Measurements from ENCODE around the gene FAM120AOS. TPM values are rescaled to one million over a fixed set of nuclear protein-coding genes. Genes with fewer than 3 reads are reported as not detected.

FAM120AOS gene
- total RNA-seq, 2 experiments from 2014 or later, result 46.1 to 46.5 TPM

GRCh38 chr9:93398471-93398870, 54.9 kb downstream of the FAM120AOS start:
- H3K4me3 Mint-ChIP-seq, result no peak overlapping the region
- H3K4me1 Mint-ChIP-seq, result no peaks in the 10 kb centered on the region
- no peaks in the 10 kb centered on the region for H3K27me3 Mint-ChIP-seq
- H3K36me3 Mint-ChIP-seq, result no peaks in the 10 kb centered on the region
- no peaks in the 10 kb centered on the region for H3K9me3 Mint-ChIP-seq
- H3K27ac Mint-ChIP-seq, result no peak overlapping the region
- no peak for DNase-seq

GRCh38 chr9:93397661-93398373, 55.6 kb downstream of the FAM120AOS start:
- Mint-ChIP-seq H3K4me1 (no peaks in the 10 kb centered on the region), H3K27me3 (no peaks in the 10 kb centered on the region), H3K27ac (no peak overlapping the region), H3K4me3 (no peak overlapping the region), H3K9me3 (no peaks in the 10 kb centered on the region), H3K36me3 (no peaks in the 10 kb centered on the region)
- no peak for DNase-seq

Other genes with a start within 250 kb of the FAM120AOS start
- 100 to 1,000 TPM; 121 TPM for gene FAM120A, start 1.9 kb downstream of the FAM120AOS start, total RNA-seq
- gene PHF2, start 123.0 kb upstream of the FAM120AOS start, total RNA-seq, result 10 to 100 TPM; 14.6 to 15.6 TPM